Measurements from ENCODE around the gene TMEM59. TPM values are rescaled to one million over a fixed set of nuclear protein-coding genes. Genes with fewer than 3 reads are reported as not detected.

The TMEM59 gene
- total and polyA plus RNA-seq, 4 donors, result 152 to 468 (median 336) TPM

DNA sequence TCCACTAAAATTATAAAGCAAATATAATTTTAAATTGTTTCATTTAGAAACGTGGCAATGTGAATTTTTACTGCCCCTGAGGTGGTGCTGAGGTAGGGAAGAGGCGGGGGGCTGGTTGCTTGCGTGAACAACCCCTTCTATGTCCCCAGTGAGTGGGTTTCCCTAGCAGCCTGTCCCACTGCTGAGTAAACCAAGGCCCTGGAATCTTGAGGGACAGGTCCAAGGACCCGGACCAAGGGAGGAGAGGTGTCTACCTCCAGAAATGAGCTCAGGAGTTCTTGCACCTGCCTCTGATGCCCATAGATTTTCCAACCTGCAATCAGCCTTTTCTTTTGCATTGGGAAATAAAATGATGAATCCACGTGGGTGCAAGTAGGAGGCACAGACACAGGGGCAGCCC lies 34.4 kb downstream of the TMEM59 start:
- Histone ChIP-seq H3K4me3 (no peak overlapping the region), H3K36me3 (ENCODE audit: control insufficient read depth in 4 of 4, insufficient read depth in 4 of 4, low read length in 4 of 4) (no peaks in the 10 kb centered on the region), H3K9me3 (ENCODE audit: control insufficient read depth in 4 of 4, insufficient read depth in 3 of 4, low read length in 3 of 4) (no peaks in the 10 kb centered on the region), H3K27ac (ENCODE audit: low read depth in 1 of 2, low read length in 1 of 2) (no peak overlapping the region), H3K9ac (ENCODE audit: insufficient read depth in 1 of 2, low read length in 2 of 2) (no peak overlapping the region), H3K27me3 (ENCODE audit: control insufficient read depth in 3 of 3, insufficient read depth in 3 of 3, low read length in 2 of 3) (no peaks in the 10 kb centered on the region), H3K4me1 (ENCODE audit: control insufficient read depth in 5 of 5, insufficient read depth in 5 of 5, low read length in 5 of 5) (peaks cover 0 to 1% (median 0%) of the 10 kb centered on the region in 5 donors)
- TF ChIP-seq, protein P1, sequence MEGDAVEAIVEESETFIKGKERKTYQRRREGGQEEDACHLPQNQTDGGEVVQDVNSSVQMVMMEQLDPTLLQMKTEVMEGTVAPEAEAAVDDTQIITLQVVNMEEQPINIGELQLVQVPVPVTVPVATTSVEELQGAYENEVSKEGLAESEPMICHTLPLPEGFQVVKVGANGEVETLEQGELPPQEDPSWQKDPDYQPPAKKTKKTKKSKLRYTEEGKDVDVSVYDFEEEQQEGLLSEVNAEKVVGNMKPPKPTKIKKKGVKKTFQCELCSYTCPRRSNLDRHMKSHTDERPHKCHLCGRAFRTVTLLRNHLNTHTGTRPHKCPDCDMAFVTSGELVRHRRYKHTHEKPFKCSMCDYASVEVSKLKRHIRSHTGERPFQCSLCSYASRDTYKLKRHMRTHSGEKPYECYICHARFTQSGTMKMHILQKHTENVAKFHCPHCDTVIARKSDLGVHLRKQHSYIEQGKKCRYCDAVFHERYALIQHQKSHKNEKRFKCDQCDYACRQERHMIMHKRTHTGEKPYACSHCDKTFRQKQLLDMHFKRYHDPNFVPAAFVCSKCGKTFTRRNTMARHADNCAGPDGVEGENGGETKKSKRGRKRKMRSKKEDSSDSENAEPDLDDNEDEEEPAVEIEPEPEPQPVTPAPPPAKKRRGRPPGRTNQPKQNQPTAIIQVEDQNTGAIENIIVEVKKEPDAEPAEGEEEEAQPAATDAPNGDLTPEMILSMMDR (IDR thresholded peaks at IDR 0.05; ENCODE audit: control extremely low read depth, extremely low read depth), result no peak
- ATAC-seq (ENCODE audit: insufficient read depth, low FRiP score) (no peak), DNase-seq (no peak)
- 71 to 85% methylated on average over 5 of the region's 5 CpGs for WGBS, 2 donors

DNA sequence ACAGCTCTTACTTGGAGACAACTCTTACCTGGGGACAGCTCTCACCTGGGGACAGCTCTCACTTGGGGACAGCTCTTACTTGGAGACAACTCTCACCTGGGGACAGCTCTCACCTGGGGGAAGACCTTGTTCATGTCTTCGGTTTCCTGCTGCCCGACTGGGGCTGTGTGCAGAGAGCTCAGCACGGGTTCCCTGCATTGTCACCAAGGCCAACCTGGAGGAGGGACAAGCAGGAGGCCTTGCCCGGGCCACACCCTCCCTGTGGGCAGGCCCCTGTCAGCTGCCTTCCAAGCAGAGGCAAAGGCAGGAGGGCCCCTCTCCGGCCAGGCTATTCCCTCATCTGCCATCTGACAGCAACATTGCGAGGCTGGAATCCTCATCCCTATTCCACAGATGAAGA lies 35.0 kb downstream of the TMEM59 start, which contains the start of gene LDLRAD1:
Gene LDLRAD1 (minus strand): TSS at position 208 of the 400 bp plus-strand sequence. CDS start 74 bp downstream, at position 134.
- Histone ChIP-seq H3K27me3 (ENCODE audit: control insufficient read depth in 3 of 3, insufficient read depth in 3 of 3, low read length in 2 of 3) (peaks cover 0 to 1% (median 0%) of the 10 kb centered on the region in 3 donors), H3K4me3 (no peak within 1 kb of the TSS), H3K4me1 (ENCODE audit: control insufficient read depth in 5 of 5, insufficient read depth in 5 of 5, low read length in 5 of 5) (peaks cover 0 to 1% (median 0%) of the 10 kb centered on the region in 5 donors), H3K9me3 (ENCODE audit: control insufficient read depth in 4 of 4, insufficient read depth in 3 of 4, low read length in 3 of 4) (no peaks in the 10 kb centered on the region), H3K27ac (ENCODE audit: low read depth in 1 of 2, low read length in 1 of 2) (no peak within 1 kb of the TSS), H3K9ac (ENCODE audit: insufficient read depth in 1 of 2, low read length in 2 of 2) (no peak within 1 kb of the TSS), H3K36me3 (ENCODE audit: control insufficient read depth in 4 of 4, insufficient read depth in 4 of 4, low read length in 4 of 4) (no peaks in the 10 kb centered on the region)
- TF ChIP-seq, protein P1 (IDR thresholded peaks at IDR 0.05; ENCODE audit: control extremely low read depth, extremely low read depth), result no peak
- no peak for DNase-seq
- WGBS, 2 donors, result 52 to 65% methylated on average over 6 of the region's 6 CpGs
- no peak for ATAC-seq (ENCODE audit: insufficient read depth, low FRiP score)

DNA sequence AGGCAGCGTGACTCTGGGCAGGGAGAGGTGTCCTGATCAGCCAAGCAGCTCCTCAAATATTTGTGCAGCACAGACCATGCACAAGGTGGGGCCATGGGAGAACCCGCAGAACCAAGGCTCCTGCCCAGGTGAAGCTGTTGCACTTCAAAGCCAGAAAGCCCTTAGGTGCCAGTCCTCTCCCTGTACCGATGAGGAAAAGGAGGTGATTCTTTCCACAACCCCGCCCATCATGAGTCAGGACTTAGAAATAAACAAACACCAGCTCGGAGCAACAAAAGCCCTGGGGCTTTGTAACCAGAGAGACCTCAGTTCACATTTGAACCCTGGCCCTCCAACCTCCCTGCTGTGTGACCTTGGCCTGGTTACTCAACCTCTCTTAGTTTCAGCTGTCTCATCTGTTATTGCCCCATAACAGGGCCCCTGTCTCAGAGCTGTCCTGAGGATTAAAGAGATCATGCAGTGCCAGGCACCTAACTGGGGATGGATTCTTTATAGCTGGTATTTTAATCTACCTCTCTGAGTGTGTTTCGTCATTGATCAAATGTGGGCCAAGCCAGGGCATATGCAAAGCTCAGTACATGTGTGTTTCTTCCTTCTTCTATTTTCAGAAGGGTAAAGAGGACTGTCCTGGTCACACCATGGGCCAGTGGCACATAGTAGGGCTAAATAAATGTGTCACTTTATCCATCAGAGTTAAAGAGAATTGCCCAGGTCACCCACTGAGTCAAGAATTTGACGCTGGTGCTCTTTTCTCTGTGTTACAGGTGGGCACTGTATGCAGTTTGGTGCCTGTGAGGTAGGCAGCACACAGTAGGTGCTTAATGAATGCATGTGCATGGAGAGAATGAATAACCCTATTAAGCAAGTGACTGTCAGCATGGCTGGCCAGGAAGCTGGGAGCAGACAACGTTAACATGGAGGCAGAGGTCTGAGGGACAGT lies 36.4 kb downstream of the TMEM59 start:
- H3K4me3 ChIP-seq, result no peak overlapping the region
- peak; percentile 70 for ATAC-seq (ENCODE audit: insufficient read depth, low FRiP score)
- no peak for DNase-seq
- no peaks in the 10 kb centered on the region for H3K9me3 ChIP-seq (ENCODE audit: control insufficient read depth in 4 of 4, insufficient read depth in 3 of 4, low read length in 3 of 4)
- 57 to 76% methylated on average over 8 of the region's 8 CpGs for WGBS, 2 donors
- H3K27ac ChIP-seq (ENCODE audit: low read depth in 1 of 2, low read length in 1 of 2), result no peak overlapping the region
- no peaks in the 10 kb centered on the region for H3K36me3 ChIP-seq (ENCODE audit: control insufficient read depth in 4 of 4, insufficient read depth in 4 of 4, low read length in 4 of 4)
- TF ChIP-seq, protein P1 (IDR thresholded peaks at IDR 0.05; ENCODE audit: control extremely low read depth, extremely low read depth), result no peak
- peaks cover 0 to 2% (median 0%) of the 10 kb centered on the region in 3 donors for H3K27me3 ChIP-seq (ENCODE audit: control insufficient read depth in 3 of 3, insufficient read depth in 3 of 3, low read length in 2 of 3)
- peaks cover 0 to 1% (median 0%) of the 10 kb centered on the region in 5 donors for H3K4me1 ChIP-seq (ENCODE audit: control insufficient read depth in 5 of 5, insufficient read depth in 5 of 5, low read length in 5 of 5)
- no peak overlapping the region for H3K9ac ChIP-seq (ENCODE audit: insufficient read depth in 1 of 2, low read length in 2 of 2)

All from lung (tissue), 12 donors.